ENCODE results near the gene ERCC6L. TPM values are rescaled to one million over a fixed set of nuclear protein-coding genes. Genes with fewer than 3 reads are reported as not detected.
A peak's percentile ranks its signal among the peaks of the same experiment; 100 is the strongest.

Gene ERCC6L
- total and polyA plus RNA-seq, 2 donors from 2014 or later, result 0.16 TPM; not detected in 1

- intact Hi-C loops (cut with DNase I), result no loop called here
- H3K4me1 ChIP-seq (ENCODE audit: control insufficient read depth in 2 of 3, insufficient read depth in 2 of 3, low read depth in 1 of 3, low read length in 3 of 3), result no peaks in the 10 kb centered on the region
- no peaks in the 10 kb centered on the region for H3K9me3 ChIP-seq (ENCODE audit: control insufficient read depth in 2 of 3, insufficient read depth in 1 of 3, low read length in 3 of 3)
- DNase-seq (no peak), FAIRE-seq (peak; percentile 76)
- H3K27me3 ChIP-seq (ENCODE audit: control insufficient read depth, insufficient read depth, low read length), result no peaks in the 10 kb centered on the region
- H3K27ac ChIP-seq (ENCODE audit: low read depth in 2 of 2, low read length in 2 of 2), result no peak overlapping the region
- H3K9ac ChIP-seq (ENCODE audit: low read length in 3 of 3), result no peak overlapping the region
- no peak overlapping the region for H3K4me3 ChIP-seq (ENCODE audit: low read length in 3 of 3)
- TF ChIP-seq CTCF (IDR thresholded peaks at IDR 0.05; ENCODE audit: borderline replicate concordance, extremely low read depth, insufficient read depth), result no peak
- no peaks in the 10 kb centered on the region for H3K36me3 ChIP-seq (ENCODE audit: control insufficient read depth in 2 of 3, insufficient read depth in 3 of 3, low read length in 3 of 3)
Observed at GRCh38 chrX:72169008-72169728, 69.7 kb downstream of the ERCC6L start.

- Histone ChIP-seq H3K27ac (ENCODE audit: low read depth in 2 of 2, low read length in 2 of 2) (no peak overlapping the region), H3K36me3 (ENCODE audit: control insufficient read depth in 2 of 3, insufficient read depth in 3 of 3, low read length in 3 of 3) (no peaks in the 10 kb centered on the region), H3K9me3 (ENCODE audit: control insufficient read depth in 2 of 3, insufficient read depth in 1 of 3, low read length in 3 of 3) (no peaks in the 10 kb centered on the region), H3K4me1 (ENCODE audit: control insufficient read depth in 2 of 3, insufficient read depth in 2 of 3, low read depth in 1 of 3, low read length in 3 of 3) (no peaks in the 10 kb centered on the region), H3K9ac (ENCODE audit: low read length in 3 of 3) (no peak overlapping the region), H3K27me3 (ENCODE audit: control insufficient read depth, insufficient read depth, low read length) (no peaks in the 10 kb centered on the region), H3K4me3 (ENCODE audit: low read length in 3 of 3) (no peak overlapping the region)
- DNase-seq (no peak), FAIRE-seq (no peak)
- no peak for TF ChIP-seq CTCF (IDR thresholded peaks at IDR 0.05; ENCODE audit: borderline replicate concordance, extremely low read depth, insufficient read depth)
- intact Hi-C loops (cut with DNase I), result no loop called here
Observed at GRCh38 chrX:72165551-72165950, 73.3 kb downstream of the ERCC6L start.

- no peak for TF ChIP-seq CTCF (IDR thresholded peaks at IDR 0.05; ENCODE audit: borderline replicate concordance, extremely low read depth, insufficient read depth)
- no peaks in the 10 kb centered on the region for H3K4me1 ChIP-seq (ENCODE audit: control insufficient read depth in 2 of 3, insufficient read depth in 2 of 3, low read depth in 1 of 3, low read length in 3 of 3)
- no peak overlapping the region for H3K27ac ChIP-seq (ENCODE audit: low read depth in 2 of 2, low read length in 2 of 2)
- no peak overlapping the region for H3K4me3 ChIP-seq (ENCODE audit: low read length in 3 of 3)
- H3K36me3 ChIP-seq (ENCODE audit: control insufficient read depth in 2 of 3, insufficient read depth in 3 of 3, low read length in 3 of 3), result no peaks in the 10 kb centered on the region
- H3K9me3 ChIP-seq (ENCODE audit: control insufficient read depth in 2 of 3, insufficient read depth in 1 of 3, low read length in 3 of 3), result no peaks in the 10 kb centered on the region
- no peaks in the 10 kb centered on the region for H3K27me3 ChIP-seq (ENCODE audit: control insufficient read depth, insufficient read depth, low read length)
- no peak overlapping the region for H3K9ac ChIP-seq (ENCODE audit: low read length in 3 of 3)
- FAIRE-seq (no peak), DNase-seq (no peak)
- intact Hi-C loops (cut with DNase I), result no loop called here
Observed at GRCh38 chrX:72159769-72160168, 79.1 kb downstream of the ERCC6L start.

DNA sequence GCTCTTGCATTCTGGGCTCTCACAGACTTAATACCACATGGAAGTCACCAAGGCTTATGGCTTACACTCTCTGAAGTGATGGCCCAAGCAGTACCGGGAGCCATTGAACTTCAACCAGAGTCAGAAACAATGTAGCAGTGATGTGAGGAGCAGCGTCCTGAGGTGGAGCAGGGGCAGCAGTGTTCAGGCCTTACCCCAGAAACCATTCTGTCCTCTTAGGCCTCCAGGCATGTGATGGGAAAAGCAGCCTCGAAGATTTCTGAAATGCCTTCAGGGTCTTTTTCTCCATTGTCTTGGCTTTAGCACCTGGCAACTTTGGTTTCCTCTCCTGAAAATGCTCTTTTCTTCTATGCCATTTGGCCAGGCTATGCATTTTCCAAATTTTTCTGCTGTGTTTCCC lies 80.1 kb downstream of the ERCC6L start:
- Histone ChIP-seq H3K9me3 (ENCODE audit: control insufficient read depth in 2 of 3, insufficient read depth in 1 of 3, low read length in 3 of 3) (no peaks in the 10 kb centered on the region), H3K27me3 (ENCODE audit: control insufficient read depth, insufficient read depth, low read length) (no peaks in the 10 kb centered on the region), H3K9ac (ENCODE audit: low read length in 3 of 3) (no peak overlapping the region), H3K27ac (ENCODE audit: low read depth in 2 of 2, low read length in 2 of 2) (no peak overlapping the region), H3K36me3 (ENCODE audit: control insufficient read depth in 2 of 3, insufficient read depth in 3 of 3, low read length in 3 of 3) (no peaks in the 10 kb centered on the region), H3K4me3 (ENCODE audit: low read length in 3 of 3) (no peak overlapping the region), H3K4me1 (ENCODE audit: control insufficient read depth in 2 of 3, insufficient read depth in 2 of 3, low read depth in 1 of 3, low read length in 3 of 3) (no peaks in the 10 kb centered on the region)
- FAIRE-seq (no peak), DNase-seq (no peak)
- intact Hi-C loops (cut with DNase I), result no loop called here
- no peak for TF ChIP-seq CTCF (IDR thresholded peaks at IDR 0.05; ENCODE audit: borderline replicate concordance, extremely low read depth, insufficient read depth)

Measured in kidney (tissue), 14 donors.